ENCODE measurements around the gene CREBBP.

The CREBBP gene

GRCh38 chr16:3824121-3824795 is 56.3 kb downstream of the CREBBP start:
- DNase-seq (ENCODE audit: low read depth): no peak

DNA sequence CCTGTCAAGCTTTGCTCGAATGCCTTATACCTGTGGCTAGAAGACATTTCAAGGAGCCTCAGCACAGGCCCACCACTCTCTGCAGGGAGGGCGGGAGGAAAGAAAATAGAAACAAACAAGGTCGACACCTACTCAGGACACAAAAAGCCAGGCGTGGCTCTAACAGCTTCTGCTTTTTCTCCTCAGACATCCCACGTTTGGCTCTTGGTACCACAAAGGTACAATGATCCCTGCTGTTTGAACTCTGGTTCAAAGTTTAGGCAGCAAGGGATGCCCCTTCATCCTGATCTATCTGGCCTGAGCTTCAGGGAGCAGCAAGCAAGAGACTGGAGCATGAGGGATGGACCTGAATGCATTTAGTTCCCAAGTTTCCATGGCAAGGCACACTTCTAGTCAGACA is 57.1 kb downstream of the CREBBP start:
- DNase-seq (ENCODE audit: low read depth): no peak

- DNase-seq (ENCODE audit: low read depth): no peak
Measured at GRCh38 chr16:3822366-3823045, 58.0 kb downstream of the CREBBP start.

DNA sequence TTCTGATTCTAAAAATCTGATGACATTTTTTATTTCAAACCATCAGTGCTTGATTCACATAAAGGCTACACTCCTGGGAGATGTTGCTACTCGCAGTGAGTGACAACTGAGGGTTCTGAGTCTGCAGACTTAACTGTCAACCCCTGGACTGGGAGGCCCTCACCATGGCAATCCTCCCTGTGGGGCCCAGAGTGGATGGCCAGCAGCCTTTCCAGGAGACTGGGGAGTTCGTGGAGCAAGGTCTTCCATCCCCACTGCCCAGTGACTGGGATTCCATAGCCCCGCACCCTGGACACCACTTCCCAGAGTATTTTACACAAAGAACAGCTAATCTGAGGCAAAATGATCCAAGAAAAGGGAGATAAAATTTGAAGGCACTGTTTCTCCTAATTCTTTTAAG is 59.3 kb downstream of the CREBBP start:
- no peak for DNase-seq (ENCODE audit: low read depth)

GRCh38 chr16:3819746-3820724 is 60.5 kb downstream of the CREBBP start:
- DNase-seq (ENCODE audit: low read depth): no peak

GRCh38 chr16:3819175-3819527 is 61.4 kb downstream of the CREBBP start:
- no peak for DNase-seq (ENCODE audit: low read depth)

GRCh38 chr16:3816326-3816725 is 64.2 kb downstream of the CREBBP start:
- DNase-seq (ENCODE audit: low read depth): no peak

GRCh38 chr16:3814755-3815154 is 65.8 kb downstream of the CREBBP start:
- DNase-seq (ENCODE audit: low read depth): no peak

DNA sequence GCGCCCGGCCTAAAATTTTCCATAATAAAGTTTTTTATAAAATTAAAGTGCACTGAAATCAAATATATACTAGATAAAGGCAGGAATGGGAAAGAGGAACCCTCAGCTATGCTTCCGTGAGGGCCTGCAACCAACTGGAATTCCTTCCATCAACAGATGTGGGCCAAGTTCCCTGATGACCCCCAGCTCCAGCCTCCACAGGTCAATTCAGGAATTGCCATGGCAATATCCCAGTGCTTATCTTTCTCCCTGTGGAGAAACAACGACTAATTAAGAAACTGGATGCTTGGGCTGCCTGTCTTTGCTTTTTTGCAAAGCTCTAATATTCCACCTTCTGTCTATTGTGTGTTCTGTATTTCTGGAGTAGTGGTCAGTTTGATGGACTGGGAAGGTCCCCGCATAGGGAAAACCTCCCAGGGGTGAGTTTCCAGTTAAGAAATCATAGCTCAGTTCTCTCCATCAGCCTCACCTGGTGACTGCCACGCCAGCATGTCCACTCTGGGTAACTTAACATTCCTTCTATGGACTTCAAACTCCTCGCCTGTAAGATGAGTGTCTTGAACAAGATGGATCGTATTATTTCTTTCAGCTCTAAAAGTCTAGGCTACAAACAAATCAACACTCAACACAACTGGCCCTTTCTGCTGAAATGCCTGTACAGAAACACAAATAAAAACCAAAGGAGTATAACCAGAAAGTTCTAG is 67.9 kb downstream of the CREBBP start:
- no peak for DNase-seq (ENCODE audit: low read depth)

- no peak for DNase-seq (ENCODE audit: low read depth)
Measured at GRCh38 chr16:3810818-3811217, 69.7 kb downstream of the CREBBP start.

GRCh38 chr16:3810198-3810664 is 70.3 kb downstream of the CREBBP start:
- DNase-seq (ENCODE audit: low read depth): no peak

DNA sequence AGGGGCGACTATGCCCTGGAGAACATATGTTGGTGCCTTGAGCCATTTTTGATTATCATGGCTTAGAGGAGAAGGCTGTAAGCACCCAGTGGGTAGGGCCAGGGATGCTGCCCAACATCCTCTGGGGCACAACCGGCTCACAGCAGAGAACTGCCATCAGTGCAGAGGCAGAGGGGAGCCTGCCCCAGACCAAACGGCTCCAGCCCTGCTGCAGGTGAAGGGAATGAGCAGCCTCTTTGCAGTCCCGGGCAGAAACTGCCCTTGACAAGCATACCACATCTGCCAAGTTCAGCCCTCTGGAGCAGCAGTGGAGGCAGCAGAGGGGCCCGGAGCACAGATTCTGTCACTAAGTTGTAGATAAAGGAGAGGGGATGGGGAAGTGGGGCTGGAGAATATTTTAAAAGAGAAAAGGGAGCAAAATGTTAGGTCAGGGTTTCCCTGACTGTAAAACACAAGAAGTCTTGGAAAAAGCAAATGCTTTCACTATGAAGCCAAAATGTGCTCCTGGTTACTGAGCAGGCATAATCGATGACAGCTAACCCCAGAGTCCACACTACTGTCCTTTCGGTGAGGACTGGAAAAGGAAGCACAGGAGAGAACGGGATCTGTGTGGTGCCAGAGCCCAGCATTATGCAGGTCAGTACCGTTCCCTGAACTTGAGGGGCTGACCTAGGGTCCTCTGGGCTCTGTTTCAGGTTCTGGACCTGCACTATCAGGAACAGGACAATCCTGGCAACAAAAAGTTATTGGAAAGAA is 72.0 kb downstream of the CREBBP start:
- no peak for DNase-seq (ENCODE audit: low read depth)

DNA sequence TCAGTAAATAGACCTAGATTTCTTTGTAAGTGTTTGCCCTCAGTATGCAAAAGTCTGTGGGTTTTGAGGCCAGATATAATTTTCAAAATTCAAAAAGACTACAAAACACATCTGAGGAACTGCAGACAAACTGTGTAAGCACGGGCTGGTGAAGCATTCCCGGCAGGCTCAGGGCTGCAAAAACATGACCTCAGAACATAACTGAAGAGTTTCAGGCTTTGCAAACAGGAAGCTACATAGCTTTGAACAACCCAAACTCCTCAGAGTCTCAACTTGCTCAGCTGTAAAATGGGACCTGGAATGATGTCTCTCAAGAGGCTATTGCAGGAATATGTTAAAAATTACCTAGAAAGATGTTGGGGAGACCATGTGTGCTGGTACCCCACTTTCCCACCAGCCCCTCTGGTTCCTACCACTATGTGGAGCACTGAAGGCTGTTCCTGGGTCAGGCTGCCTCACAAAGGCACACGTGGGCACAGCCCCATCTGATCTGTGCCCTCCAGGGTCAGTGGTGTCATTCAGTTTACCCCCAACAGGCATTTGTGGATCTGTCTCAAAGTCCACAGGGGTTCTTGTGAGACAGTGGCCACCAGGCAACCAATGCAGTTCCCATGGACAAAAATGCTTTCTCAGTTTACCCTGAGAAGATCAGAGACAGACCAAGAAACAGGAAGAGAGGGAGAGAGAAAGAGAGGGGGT is 72.9 kb downstream of the CREBBP start:
- no peak for DNase-seq (ENCODE audit: low read depth)

- no peak for DNase-seq (ENCODE audit: low read depth)
Measured at GRCh38 chr16:3804426-3805016, 76.0 kb downstream of the CREBBP start.

GRCh38 chr16:3800477-3801270 is 79.8 kb downstream of the CREBBP start:
- DNase-seq (ENCODE audit: low read depth): no peak

DNA sequence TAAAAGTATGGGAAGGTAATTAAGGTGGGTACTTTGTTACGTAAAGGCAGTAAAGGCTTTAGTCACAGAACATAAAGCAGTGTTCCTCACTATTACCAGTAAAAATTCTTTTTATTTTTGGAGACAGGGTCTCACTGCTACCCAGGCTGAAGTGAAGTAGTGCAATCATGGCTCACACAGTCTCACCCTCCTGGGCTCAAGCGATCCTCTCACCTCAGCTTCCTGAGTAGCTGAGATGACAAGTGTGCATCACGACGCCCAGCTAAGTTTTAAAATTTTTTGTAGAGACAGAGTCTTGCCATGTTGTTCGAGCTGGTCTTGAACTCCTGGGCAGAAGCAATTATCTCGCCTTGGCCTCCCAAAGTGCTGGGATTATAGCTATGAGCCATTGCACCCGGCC is 80.5 kb downstream of the CREBBP start:
- DNase-seq (ENCODE audit: low read depth): no peak

DNA sequence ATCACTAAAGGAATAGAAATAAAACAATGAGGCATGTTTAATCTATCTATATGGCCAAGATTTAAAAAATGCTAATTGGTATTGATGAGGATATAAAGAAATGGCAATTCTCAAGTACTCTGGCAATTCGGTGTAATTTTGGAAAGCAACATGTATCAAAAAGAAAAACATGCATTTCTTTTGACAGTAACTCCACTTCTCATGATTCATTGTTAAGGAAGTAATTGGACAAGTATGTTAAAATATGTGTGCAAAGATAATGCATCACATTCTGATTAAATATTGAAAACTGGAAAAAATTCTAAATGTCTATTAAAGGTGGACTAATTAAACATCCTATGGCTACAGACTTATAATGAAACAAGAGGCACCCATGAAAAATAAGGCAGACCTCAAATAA is 81.2 kb downstream of the CREBBP start:
- DNase-seq (ENCODE audit: low read depth): no peak

- no peak for DNase-seq (ENCODE audit: low read depth)
Measured at GRCh38 chr16:3798838-3799237, 81.7 kb downstream of the CREBBP start.

Measured in stimulated activated CD8-positive, alpha-beta memory T cell treated with anti-CD3 and anti-CD28 coated beads, Interleukin-7, amount 100 ng/mL, for 24 hours (primary cell).